GM12892 (cell line): Measurements from ENCODE around the gene DENND5B.

ENCODE experiments used
- POLR2A ChIP-seq: IDR thresholded peaks from 2 replicates; pipeline ENCODE4 v1.6.1; 2011; ENCODE audit warnings: low read depth, low read length, control low read depth
- POLR2AphosphoS5 ChIP-seq: IDR thresholded peaks from 2 replicates; pipeline ENCODE4 v1.6.1; 2011; ENCODE audit warnings: low read depth, low read length, control low read depth
- TAF1 ChIP-seq: IDR thresholded peaks from 2 replicates; pipeline ENCODE4 v1.6.1; 2011; ENCODE audit warnings: low read depth, mild to moderate bottlenecking, control low read depth, low read length, borderline replicate concordance

DNA sequence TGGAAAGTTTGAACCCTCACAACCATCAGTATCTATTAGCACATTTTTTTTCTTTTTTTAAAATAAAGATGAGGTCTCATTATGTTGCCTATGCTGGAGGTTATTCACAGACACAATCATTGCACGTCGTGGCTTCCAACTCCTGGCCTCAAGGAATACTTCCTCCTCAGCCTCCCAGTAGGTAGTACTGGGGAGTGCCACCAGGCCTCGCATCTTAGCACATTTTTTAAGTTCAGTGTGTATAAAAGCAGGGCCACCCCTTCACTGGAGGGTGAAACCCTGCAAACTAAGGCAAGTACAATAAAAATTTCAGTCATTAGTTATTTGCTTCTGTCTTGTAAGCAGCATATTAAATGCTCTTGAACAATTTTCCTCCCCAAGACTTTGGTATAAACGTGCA is 150.8 kb downstream of the DENND5B start:
- TF ChIP-seq POLR2A (no peak), TAF1 (no peak), POLR2AphosphoS5 (no peak)
